Tibial nerve (tissue), 4 donors: ENCODE results near the gene GPBP1. TPM values are rescaled to one million over a fixed set of nuclear protein-coding genes. Genes with fewer than 3 reads are reported as not detected.
"Not testable (repeated sequence)": the region's sequence is repeated elsewhere in the genome, so short reads cannot be mapped to it uniquely, and the experiment has no call there.

ENCODE experiments used
- DNase-seq, 2 donors: peaks; one replicate each; pipeline ENCODE4 v3.0.0-alpha.2; 2019; ENCODE audit warnings: low spot score in 2 of 2
- H3K27ac ChIP-seq, 4 donors: fragments of 200-600 bp; sonication (generic) in 3 of 4; one replicate each; pipeline ENCODE4 v1.5.1; 2017 to 2019; ENCODE audit warnings: mild to moderate bottlenecking in 1 of 4
- H3K27me3 ChIP-seq, 2 donors: fragments of 200-600 bp; sonication (generic) in 1 of 2; one replicate each; pipeline versions ENCODE4 v1.5.1 to v1.6.0; 2017 to 2019
- H3K36me3 ChIP-seq, 3 donors: fragments of 200-600 bp; sonication (generic); one replicate each; pipeline ENCODE4 v1.5.1; 2018 to 2019
- H3K4me1 ChIP-seq, 4 donors: fragments of 200-600 bp; sonication (generic) in 3 of 4; one replicate each; pipeline ENCODE4 v1.5.1; 2017 to 2019
- H3K4me3 ChIP-seq, 4 donors: fragments of 200-600 bp; sonication (generic) in 3 of 4; one replicate each; pipeline ENCODE4 v1.5.1; 2017 to 2019; ENCODE audit warnings: mild to moderate bottlenecking in 1 of 4, moderate library complexity in 1 of 4
- H3K9me3 ChIP-seq, 4 donors: fragments of 200-600 bp; sonication (generic) in 3 of 4; one replicate each; pipeline ENCODE4 v1.5.1; 2017 to 2019
- CTCF ChIP-seq, 5 experiments: fragments of 200-600 bp in 3 of 5; fragments of 450-650 bp in 2 of 5; sonication (generic) in 3 of 5; IDR thresholded peaks; one replicate each; pipeline ENCODE4 v1.5.1; 2016 to 2019; ENCODE audit warnings: antibody characterized with exemption in 5 of 5, mild to moderate bottlenecking in 3 of 5, moderate library complexity in 2 of 5
- EP300 ChIP-seq, 2 donors: sonication (generic); formaldehyde crosslinking; IDR thresholded peaks; one replicate each; pipeline ENCODE4 v1.6.1; 2017; ENCODE audit warnings: antibody characterized with exemption in 2 of 2, mild to moderate bottlenecking in 1 of 2
- POLR2A ChIP-seq, 2 donors: fragments of 450-650 bp; IDR thresholded peaks; one replicate each; pipeline ENCODE4 v1.6.1; 2017; ENCODE audit warnings: antibody characterized with exemption in 2 of 2, mild to moderate bottlenecking in 2 of 2, moderate library complexity in 2 of 2
- WGBS, 2 donors: methylation state at CpG; one replicate each; pipeline ENCODE4 v1.1.5; 2018; 5-methylcytosine and 5-hydroxymethylcytosine counted together
- total RNA-seq, 4 donors: library from RNA; depleted of rRNA; stranded (reverse); fragments of >200 nt; gene quantifications; one replicate each; pipeline ENCODE4 v1.1.0, GENCODE V29; 2016

GPBP1 gene
- total RNA-seq, 4 donors from 2014 or later, result 74.3 to 107 (median 84.9) TPM

- 97 to 98% methylated on average over 5 of the region's 5 CpGs for WGBS, 2 donors
- Histone ChIP-seq H3K27ac (no peak overlapping the region), H3K36me3 (peaks cover 0 to 13% (median 0%) of the 10 kb centered on the region in 3 donors), H3K9me3 (no peaks in the 10 kb centered on the region), H3K27me3 (no peaks in the 10 kb centered on the region), H3K4me1 (peaks cover 0 to 43% (median 20%) of the 10 kb centered on the region in 4 donors), H3K4me3 (no peak overlapping the region)
- no peak for DNase-seq
- TF ChIP-seq POLR2A (IDR thresholded peaks at IDR 0.05) (no peak), EP300 (IDR thresholded peaks at IDR 0.05) (no peak), CTCF (IDR thresholded peaks at IDR 0.05) (no peak)
These were observed 17.3 kb downstream of the GPBP1 start for GRCh38 chr5:57191163-57191562.

GRCh38 chr5:57191986-57192385, 18.1 kb downstream of the GPBP1 start:
- no peak for DNase-seq
- TF ChIP-seq CTCF (IDR thresholded peaks at IDR 0.05), result no peak
- no peak for TF ChIP-seq EP300 (IDR thresholded peaks at IDR 0.05)
- no peak for TF ChIP-seq POLR2A (IDR thresholded peaks at IDR 0.05)
- H3K4me1 ChIP-seq, result peaks cover 0 to 35% (median 13%) of the 10 kb centered on the region in 4 donors
- H3K27ac ChIP-seq, result no peak overlapping the region
- peaks cover 0 to 21% (median 0%) of the 10 kb centered on the region in 3 donors for H3K36me3 ChIP-seq
- H3K4me3 ChIP-seq, result no peak overlapping the region
- H3K9me3 ChIP-seq, result no peaks in the 10 kb centered on the region
- WGBS, 2 donors, result 89 to 95% methylated on average over 2 of the region's 2 CpGs
- no peaks in the 10 kb centered on the region for H3K27me3 ChIP-seq

GRCh38 chr5:57192832-57193231, 19.0 kb downstream of the GPBP1 start:
- not testable (repeated sequence) for H3K27me3 ChIP-seq, H3K9me3 ChIP-seq, H3K27ac ChIP-seq, DNase-seq, H3K4me3 ChIP-seq
- peaks cover 0 to 33% (median 7%) of the 10 kb centered on the region in 4 donors for H3K4me1 ChIP-seq
- 92 to 94% methylated on average over 6 of the region's 6 CpGs for WGBS, 2 donors
- H3K36me3 ChIP-seq, result peaks cover 0 to 26% (median 0%) of the 10 kb centered on the region in 3 donors

GRCh38 chr5:57193757-57194413, 20.0 kb downstream of the GPBP1 start:
- no peak for DNase-seq
- WGBS, 2 donors, result 91 to 93% methylated on average over 3 of the region's 3 CpGs
- Histone ChIP-seq H3K27me3 (no peaks in the 10 kb centered on the region), H3K36me3 (peaks cover 0 to 26% (median 0%) of the 10 kb centered on the region in 3 donors), H3K4me1 (peaks cover 0 to 25% (median 2%) of the 10 kb centered on the region in 4 donors), H3K27ac (no peak overlapping the region), H3K9me3 (no peaks in the 10 kb centered on the region), H3K4me3 (no peak overlapping the region)
- TF ChIP-seq POLR2A (IDR thresholded peaks at IDR 0.05), result no peak
- TF ChIP-seq CTCF (IDR thresholded peaks at IDR 0.05), result no peak
- TF ChIP-seq EP300 (IDR thresholded peaks at IDR 0.05), result no peak

- Histone ChIP-seq H3K4me1 (peaks cover 0 to 23% (median 0%) of the 10 kb centered on the region in 4 donors), H3K27ac (no peak overlapping the region), H3K27me3 (no peaks in the 10 kb centered on the region), H3K4me3 (no peak overlapping the region), H3K36me3 (peaks cover 0 to 26% (median 0%) of the 10 kb centered on the region in 3 donors), H3K9me3 (no peaks in the 10 kb centered on the region)
- TF ChIP-seq CTCF (IDR thresholded peaks at IDR 0.05) (no peak), EP300 (IDR thresholded peaks at IDR 0.05) (no peak), POLR2A (IDR thresholded peaks at IDR 0.05) (no peak)
- no peak for DNase-seq
- whole genome bisulfite sequencing, 2 donors, result 94 to 95% methylated on average over 2 of the region's 2 CpGs
These were observed 20.8 kb downstream of the GPBP1 start for GRCh38 chr5:57194653-57195052.
